Measurements from ENCODE around the gene RHOBTB1.
"Not testable (repeated sequence)": the region's sequence is repeated elsewhere in the genome, so short reads cannot be mapped to it uniquely, and the experiment has no call there.

RHOBTB1 gene

GRCh38 chr10:60856405-60856804 is 87.6 kb downstream of the RHOBTB1 start:
- DNase-seq: no peak

DNA sequence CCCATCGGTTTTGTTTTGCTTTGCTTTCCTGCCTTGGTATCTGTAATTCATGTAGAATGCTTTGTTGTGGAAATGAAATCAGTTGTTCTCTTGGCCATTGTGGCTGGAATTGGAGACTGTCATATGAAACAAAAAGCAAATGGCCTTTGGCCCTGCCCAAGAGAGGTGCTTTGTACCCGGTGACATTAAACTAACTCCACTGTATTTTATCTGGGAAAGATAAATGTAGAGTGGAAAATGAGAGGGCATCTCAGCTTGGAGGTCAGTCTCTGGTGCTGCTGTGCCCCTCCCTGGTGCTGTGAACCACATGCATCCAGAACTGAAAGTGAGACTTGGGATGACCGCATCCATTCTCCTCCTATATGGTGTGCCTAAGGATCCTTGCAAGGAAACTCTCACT is 90.3 kb downstream of the RHOBTB1 start:
- DNase-seq: no peak

GRCh38 chr10:60853107-60853506 is 90.9 kb downstream of the RHOBTB1 start:
- no peak for DNase-seq

- DNase-seq: no peak
Observed at GRCh38 chr10:60849740-60850139, 94.2 kb downstream of the RHOBTB1 start.

DNA sequence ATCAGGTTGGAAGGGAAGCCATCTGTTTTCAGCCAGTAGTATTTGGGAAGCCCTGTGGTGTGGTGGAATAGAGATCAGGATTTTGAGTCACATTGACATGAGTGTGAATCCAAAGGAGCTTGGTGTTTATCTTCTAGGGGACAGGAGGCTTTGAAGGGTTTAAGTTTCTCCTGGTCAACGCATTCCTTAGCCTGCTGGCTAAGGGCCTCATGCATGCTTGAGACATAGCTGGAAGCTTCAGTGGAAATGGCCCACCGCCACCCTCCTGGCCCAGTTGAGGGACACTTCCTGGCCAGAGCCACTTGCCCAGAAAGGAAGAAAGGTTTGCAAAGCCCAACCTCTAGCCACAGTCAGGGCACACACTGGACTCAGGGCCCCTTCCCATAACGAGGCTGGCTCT is 94.8 kb downstream of the RHOBTB1 start:
- no peak for DNase-seq

DNA sequence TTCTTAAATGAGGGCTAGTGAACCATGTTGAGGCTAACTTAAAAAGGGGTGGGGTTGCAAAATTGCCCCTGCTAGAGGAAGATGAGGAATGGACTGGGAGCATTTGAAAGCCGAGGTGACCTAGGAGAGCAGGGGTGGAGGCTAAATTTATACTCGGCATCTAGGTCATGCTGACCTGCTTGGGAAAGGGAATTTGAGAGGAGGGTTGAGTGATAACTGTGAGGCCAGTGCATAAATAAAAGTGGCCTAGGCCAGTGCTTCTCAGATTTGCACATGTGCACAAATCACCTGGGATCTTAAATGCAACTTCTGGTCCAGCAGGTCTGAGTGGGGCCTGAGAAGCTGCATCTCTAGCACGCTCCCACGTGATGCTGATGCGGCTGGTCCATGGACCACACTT is 95.3 kb downstream of the RHOBTB1 start:
- DNase-seq: no peak

DNA sequence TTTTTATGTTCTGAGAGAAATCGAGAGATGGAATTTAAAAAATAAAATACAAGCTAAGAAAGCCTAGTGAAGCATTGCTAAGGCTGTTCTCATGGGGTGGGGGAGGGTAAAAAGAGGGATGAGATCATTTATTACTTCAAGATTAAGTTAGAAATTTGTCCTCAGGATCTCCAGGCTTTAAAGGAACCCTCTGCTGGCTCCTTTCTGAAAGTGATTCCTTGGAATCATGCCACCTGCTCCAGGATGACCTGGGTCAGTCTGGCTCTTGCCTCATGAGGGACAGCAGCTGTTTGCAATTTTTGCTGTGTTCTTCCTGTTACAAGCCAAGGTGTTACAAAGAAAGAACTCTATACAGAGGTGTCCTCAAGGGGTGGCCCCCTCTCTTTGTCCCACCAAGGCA is 95.9 kb downstream of the RHOBTB1 start:
- DNase-seq: no peak

DNA sequence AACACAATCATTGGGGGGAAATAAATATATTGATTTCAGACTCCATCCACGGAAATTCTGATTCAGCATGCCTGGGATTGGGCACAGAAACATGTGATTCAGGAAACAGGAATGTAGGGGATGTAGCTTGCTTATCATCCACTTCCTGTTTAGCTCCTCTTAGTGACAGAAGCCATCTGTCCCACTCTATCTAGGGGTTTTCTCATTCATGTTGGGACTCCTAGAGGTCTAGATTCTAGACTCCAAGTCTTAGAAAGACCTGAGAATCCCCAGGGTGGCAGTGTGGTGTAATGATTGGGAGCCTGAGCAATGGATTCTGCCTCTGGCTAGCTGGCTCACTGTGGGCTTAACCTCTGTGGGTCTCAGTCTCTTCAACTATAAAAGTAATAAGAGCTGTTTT is 97.8 kb downstream of the RHOBTB1 start:
- DNase-seq: no peak

DNA sequence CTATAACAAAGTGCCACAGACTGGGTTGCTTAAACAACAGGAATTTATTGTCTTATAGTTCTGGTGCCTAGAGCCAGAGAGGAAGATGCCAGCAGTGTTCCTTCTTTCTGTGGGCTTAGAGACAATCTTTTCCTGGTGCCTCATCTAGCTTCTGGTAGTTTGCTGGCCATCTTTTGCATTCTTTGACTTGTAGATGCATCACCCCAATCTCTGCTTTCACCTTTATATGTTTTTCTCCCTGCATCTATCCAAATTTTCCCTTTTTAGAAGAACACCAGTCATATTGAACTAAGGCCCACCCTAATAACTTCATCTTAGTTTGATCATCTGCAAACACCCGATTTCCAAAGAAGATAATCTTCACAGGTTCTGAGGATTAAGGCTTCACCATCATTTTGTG is 98.9 kb downstream of the RHOBTB1 start:
- no peak for DNase-seq

- no peak for DNase-seq
Observed at GRCh38 chr10:60842694-60843093, 101.3 kb downstream of the RHOBTB1 start.

- DNase-seq: not testable (repeated sequence)
Observed at GRCh38 chr10:60841227-60841626, 102.8 kb downstream of the RHOBTB1 start.

GRCh38 chr10:60835049-60835448 is 108.9 kb downstream of the RHOBTB1 start:
- no peak for DNase-seq

- no peak for DNase-seq
Observed at GRCh38 chr10:60834401-60834800, 109.6 kb downstream of the RHOBTB1 start.

DNA sequence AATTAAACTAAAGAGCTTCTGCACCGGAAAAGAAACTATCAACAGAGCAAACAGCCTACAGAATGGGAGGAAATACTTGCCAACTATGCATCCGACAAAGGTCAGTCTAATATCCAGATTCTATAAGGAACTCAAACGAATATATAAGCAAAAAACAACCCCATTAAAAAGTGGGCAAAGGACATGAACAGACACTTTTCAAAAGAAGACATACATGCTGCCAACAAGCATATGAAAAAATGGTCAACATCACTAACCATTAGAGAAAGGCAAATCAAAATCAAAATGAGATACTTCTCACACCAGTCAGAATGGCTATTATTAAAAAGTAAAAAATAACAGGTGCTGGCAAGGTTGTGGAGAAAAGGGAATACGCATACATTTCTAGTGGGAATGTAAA is 111.8 kb downstream of the RHOBTB1 start:
- not testable (repeated sequence) for DNase-seq

- DNase-seq: no peak
Observed at GRCh38 chr10:60828489-60828852, 115.5 kb downstream of the RHOBTB1 start.

GRCh38 chr10:60827791-60828488 is 116.0 kb downstream of the RHOBTB1 start:
- DNase-seq: no peak

DNA sequence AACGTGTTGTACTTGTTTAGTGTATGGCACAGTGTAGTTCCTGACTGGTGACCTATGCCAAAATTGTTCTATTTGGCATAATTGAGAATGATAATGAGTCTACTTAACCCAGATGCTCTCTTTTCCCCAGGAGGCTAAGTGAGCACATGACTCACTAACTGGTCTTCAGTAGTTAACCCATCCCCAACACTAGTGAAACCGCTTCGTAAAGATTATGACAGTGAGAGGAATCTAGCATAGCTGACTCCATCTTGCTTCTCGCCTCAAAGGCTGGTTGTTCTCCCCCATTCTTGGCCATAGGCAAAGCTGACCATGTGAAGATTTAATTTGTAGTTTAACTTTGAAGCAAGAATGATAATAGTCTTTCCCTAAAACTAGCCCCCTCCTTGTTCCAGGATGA is 118.5 kb downstream of the RHOBTB1 start:
- DNase-seq: no peak

GRCh38 chr10:60823324-60823723 is 120.7 kb downstream of the RHOBTB1 start:
- no peak for DNase-seq

GRCh38 chr10:60822809-60823208 is 121.2 kb downstream of the RHOBTB1 start:
- DNase-seq: no peak

GRCh38 chr10:60821656-60822055 is 122.3 kb downstream of the RHOBTB1 start:
- no peak for DNase-seq

- no peak for DNase-seq
Observed at GRCh38 chr10:60820093-60820754, 123.8 kb downstream of the RHOBTB1 start.
